ENCODE data around the gene RAN. TPM values are rescaled to one million over a fixed set of nuclear protein-coding genes. Genes with fewer than 3 reads are reported as not detected.

The RAN gene
- total and polyA plus RNA-seq, 4 donors: 210 to 505 (median 354) TPM

GRCh38 chr12:130924966-130925665 is 53.2 kb downstream of the RAN start:
- H3K4me3 ChIP-seq: no peak overlapping the region
- peaks cover 0 to 36% (median 9%) of the 10 kb centered on the region in 5 donors for H3K4me1 ChIP-seq (ENCODE audit: control insufficient read depth in 5 of 5, insufficient read depth in 5 of 5, low read length in 5 of 5)
- H3K9me3 ChIP-seq (ENCODE audit: control insufficient read depth in 4 of 4, insufficient read depth in 3 of 4, low read length in 3 of 4): peaks cover 0 to 4% (median 0%) of the 10 kb centered on the region in 4 donors
- no peak for TF ChIP-seq CTCF (IDR thresholded peaks at IDR 0.05; ENCODE audit: control extremely low read depth, extremely low read depth)
- H3K36me3 ChIP-seq (ENCODE audit: control insufficient read depth in 4 of 4, insufficient read depth in 4 of 4, low read length in 4 of 4): no peaks in the 10 kb centered on the region
- DNase-seq: peak; percentile 71 to 86 (median 84)
- 72 to 80% methylated on average over 21 to 23 of the region's 23 CpGs for WGBS, 2 donors
- no peaks in the 10 kb centered on the region for H3K27me3 ChIP-seq (ENCODE audit: control insufficient read depth in 3 of 3, insufficient read depth in 3 of 3, low read length in 2 of 3)
- peak; percentile 16 for ATAC-seq (ENCODE audit: insufficient read depth, low FRiP score)
- H3K9ac ChIP-seq (ENCODE audit: insufficient read depth in 1 of 2, low read length in 2 of 2): no peak overlapping the region
- peak overlapping the region in 1 of 2 donors; percentile 28 for H3K27ac ChIP-seq (ENCODE audit: low read depth in 1 of 2, low read length in 1 of 2)

GRCh38 chr12:130925666-130926015 is 53.8 kb downstream of the RAN start:
- Histone ChIP-seq H3K9me3 (ENCODE audit: control insufficient read depth in 4 of 4, insufficient read depth in 3 of 4, low read length in 3 of 4) (peaks cover 0 to 4% (median 0%) of the 10 kb centered on the region in 4 donors), H3K27me3 (ENCODE audit: control insufficient read depth in 3 of 3, insufficient read depth in 3 of 3, low read length in 2 of 3) (no peaks in the 10 kb centered on the region), H3K4me3 (no peak overlapping the region), H3K4me1 (ENCODE audit: control insufficient read depth in 5 of 5, insufficient read depth in 5 of 5, low read length in 5 of 5) (peaks cover 0 to 34% (median 5%) of the 10 kb centered on the region in 5 donors), H3K27ac (ENCODE audit: low read depth in 1 of 2, low read length in 1 of 2) (peak overlapping the region in 1 of 2 donors; percentile 28), H3K9ac (ENCODE audit: insufficient read depth in 1 of 2, low read length in 2 of 2) (no peak overlapping the region), H3K36me3 (ENCODE audit: control insufficient read depth in 4 of 4, insufficient read depth in 4 of 4, low read length in 4 of 4) (no peaks in the 10 kb centered on the region)
- peak in 1 of 3 donors; percentile 75 for DNase-seq
- TF ChIP-seq CTCF (IDR thresholded peaks at IDR 0.05; ENCODE audit: control extremely low read depth, extremely low read depth): no peak
- WGBS, 2 donors: 71 to 76% methylated on average over 7 of the region's 7 CpGs
- ATAC-seq (ENCODE audit: insufficient read depth, low FRiP score): no peak

Small RNA genes within 50 kb of the gene (small RNA-seq; reads per million reads assigned to genes)
- gene RF00019 (ENCODE audit: low replicate concordance) (not detected), gene RNU6-1077P (ENCODE audit: low replicate concordance) (not detected)

Other genes starting within 250 kb of the RAN start
- gene RIMBP2, start 155.8 kb upstream of the RAN start, total RNA-seq: 1 to 10 TPM; 1.7 to 2.9 TPM
- gene RIMBP2, start 155.8 kb upstream of the RAN start, polyA plus RNA-seq: under 1 TPM; 0.05 to 0.16 TPM
- 10 to 100 TPM; 19.4 to 28.4 TPM for gene STX2, start 32.8 kb upstream of the RAN start, total RNA-seq
- gene STX2, start 32.8 kb upstream of the RAN start, polyA plus RNA-seq: 10 to 100 TPM; 11.9 to 22.4 TPM
- 10 to 100 TPM; 66.2 to 85.6 TPM for gene ADGRD1, start 81.8 kb downstream of the RAN start, total RNA-seq
- gene ADGRD1, start 81.8 kb downstream of the RAN start, polyA plus RNA-seq: 10 to 100 TPM; 23.5 to 27.2 TPM